ENCODE measurements around the gene SULT4A1.

- TF ChIP-seq CTCF (IDR thresholded peaks at IDR 0.05) (no peak), POLR2A (IDR thresholded peaks at IDR 0.05) (no peak)
Observed at GRCh38 chr22:43854121-43854785, 8.1 kb downstream of the SULT4A1 start.

All from breast epithelium (tissue), 3 donors.